Fibroblast of the aortic adventitia (primary cell): Measurements from ENCODE around the gene SPEF2. TPM values are rescaled to one million over a fixed set of nuclear protein-coding genes. Genes with fewer than 3 reads are reported as not detected.

Source experiments
- DNase-seq: peaks from one replicate; pipeline ENCODE4 v3.0.0-alpha.2; 2010; ENCODE audit warnings: low read depth
- H3K4me3 ChIP-seq: 2 replicates; pipeline ENCODE4 v1.5.1; 2011; ENCODE audit warnings: low read depth, mild to moderate bottlenecking, control low read depth, low read length, moderate library complexity
- CTCF ChIP-seq: IDR thresholded peaks from 2 replicates; pipeline ENCODE4 v1.5.1; 2011; ENCODE audit warnings: mild to moderate bottlenecking, low read length, control low read depth, inconsistent platforms; ENCODE audit not compliant: insufficient read depth
- total RNA-seq: library from RNA; depleted of rRNA; stranded (reverse); fragments of >200 nt; gene quantifications from 2 replicates; pipeline ENCODE4 v1.2.3, GENCODE V29; 2012; ENCODE audit warnings: low replicate concordance

Gene SPEF2
- total RNA-seq, 1 donor: 5.7 TPM

- DNase-seq: no peak
- H3K4me3 ChIP-seq: no peak overlapping the region
- TF ChIP-seq CTCF: no peak
Observed at GRCh38 chr5:35694481-35694880, 76.8 kb downstream of the SPEF2 start.

GRCh38 chr5:35698047-35698808 is 80.6 kb downstream of the SPEF2 start:
- H3K4me3 ChIP-seq: no peak overlapping the region
- no peak for TF ChIP-seq CTCF
- no peak for DNase-seq

DNA sequence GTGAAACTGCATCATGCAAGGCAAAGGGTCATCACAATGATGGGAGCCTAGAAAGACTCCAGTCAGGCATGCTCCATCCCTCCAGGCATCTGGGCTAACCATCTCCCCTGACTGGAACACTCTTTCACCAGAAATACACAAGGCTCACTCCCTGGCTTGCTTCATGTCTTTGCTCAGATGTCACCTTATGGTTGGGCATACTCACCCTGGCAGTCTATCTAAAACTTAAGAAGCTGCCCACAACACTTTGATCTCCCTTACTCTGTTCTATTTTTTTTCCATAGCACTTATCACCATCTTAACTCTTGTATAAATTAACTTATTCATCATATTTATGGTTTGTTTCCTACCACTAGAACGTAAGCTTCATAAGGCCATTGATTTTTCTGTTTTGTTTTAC is 90.0 kb downstream of the SPEF2 start:
- TF ChIP-seq CTCF: no peak
- H3K4me3 ChIP-seq: no peak overlapping the region

DNA sequence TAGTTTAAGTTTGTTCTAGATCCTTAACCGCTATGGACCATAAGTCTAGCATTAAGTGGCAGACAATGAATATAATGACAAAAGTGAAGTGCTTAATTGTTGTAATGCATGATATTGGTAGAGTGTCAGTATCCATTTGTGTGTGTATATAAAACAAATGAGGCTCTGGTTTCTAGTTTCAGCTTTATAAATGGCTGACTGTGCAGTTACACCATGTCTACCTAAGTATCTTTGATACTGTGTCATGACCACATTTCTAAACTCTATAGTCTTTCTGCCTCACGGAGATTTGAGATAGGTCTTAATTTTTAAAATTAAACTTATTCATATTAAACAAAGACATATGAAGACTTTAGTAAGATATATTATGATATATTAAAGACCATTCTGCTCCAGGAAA is 92.0 kb downstream of the SPEF2 start:
- H3K4me3 ChIP-seq: no peak overlapping the region
- no peak for DNase-seq
- no peak for TF ChIP-seq CTCF

More for the DNA sequence above, 90.0 kb downstream of the SPEF2 start:
- DNase-seq: no peak

- TF ChIP-seq CTCF: no peak
- H3K4me3 ChIP-seq: no peak overlapping the region
- no peak for DNase-seq
Observed at GRCh38 chr5:35717718-35718117, 100.1 kb downstream of the SPEF2 start.

GRCh38 chr5:35735718-35736117 is 118.1 kb downstream of the SPEF2 start:
- H3K4me3 ChIP-seq: no peak overlapping the region
- DNase-seq: no peak
- TF ChIP-seq CTCF: no peak

DNA sequence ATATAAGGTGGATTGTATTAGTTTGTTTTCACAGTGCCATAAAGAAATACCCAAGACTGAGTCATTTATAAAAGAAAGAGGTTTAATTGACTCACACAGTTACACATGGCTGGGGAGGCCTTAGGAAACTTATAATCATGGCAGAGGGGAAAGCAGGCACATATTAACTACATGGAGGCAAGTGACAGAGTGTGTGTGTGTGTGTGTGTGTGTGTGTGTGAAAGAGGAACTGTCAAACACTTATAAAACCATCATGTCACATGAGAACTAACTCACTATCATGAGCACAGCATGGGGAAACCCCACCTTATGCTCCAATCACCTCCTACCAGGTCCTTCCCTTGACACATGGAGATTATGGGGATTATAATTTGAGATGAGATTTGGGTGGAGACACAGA is 118.6 kb downstream of the SPEF2 start:
- H3K4me3 ChIP-seq: no peak overlapping the region
- no peak for TF ChIP-seq CTCF
- no peak for DNase-seq
